Activated CD4-positive, CD25-positive, alpha-beta regulatory T cell treated with anti-CD3 and anti-CD28 coated beads, Interleukin-2, amount 50 U/mL, for 24 hours (primary cell): Measurements from ENCODE around the gene SH3BP2.
"Not testable (repeated sequence)": the region's sequence is repeated elsewhere in the genome, so short reads cannot be mapped to it uniquely, and the experiment has no call there.

Source experiments
- ATAC-seq, 2 donors: fragments of 150-1000 bp; cut with Tn5 transposase; one replicate each; pipeline ENCODE4 v1.10.0; 2021; ENCODE audit warnings: mild to moderate bottlenecking in 1 of 2, moderate library complexity in 1 of 2

SH3BP2 gene

DNA sequence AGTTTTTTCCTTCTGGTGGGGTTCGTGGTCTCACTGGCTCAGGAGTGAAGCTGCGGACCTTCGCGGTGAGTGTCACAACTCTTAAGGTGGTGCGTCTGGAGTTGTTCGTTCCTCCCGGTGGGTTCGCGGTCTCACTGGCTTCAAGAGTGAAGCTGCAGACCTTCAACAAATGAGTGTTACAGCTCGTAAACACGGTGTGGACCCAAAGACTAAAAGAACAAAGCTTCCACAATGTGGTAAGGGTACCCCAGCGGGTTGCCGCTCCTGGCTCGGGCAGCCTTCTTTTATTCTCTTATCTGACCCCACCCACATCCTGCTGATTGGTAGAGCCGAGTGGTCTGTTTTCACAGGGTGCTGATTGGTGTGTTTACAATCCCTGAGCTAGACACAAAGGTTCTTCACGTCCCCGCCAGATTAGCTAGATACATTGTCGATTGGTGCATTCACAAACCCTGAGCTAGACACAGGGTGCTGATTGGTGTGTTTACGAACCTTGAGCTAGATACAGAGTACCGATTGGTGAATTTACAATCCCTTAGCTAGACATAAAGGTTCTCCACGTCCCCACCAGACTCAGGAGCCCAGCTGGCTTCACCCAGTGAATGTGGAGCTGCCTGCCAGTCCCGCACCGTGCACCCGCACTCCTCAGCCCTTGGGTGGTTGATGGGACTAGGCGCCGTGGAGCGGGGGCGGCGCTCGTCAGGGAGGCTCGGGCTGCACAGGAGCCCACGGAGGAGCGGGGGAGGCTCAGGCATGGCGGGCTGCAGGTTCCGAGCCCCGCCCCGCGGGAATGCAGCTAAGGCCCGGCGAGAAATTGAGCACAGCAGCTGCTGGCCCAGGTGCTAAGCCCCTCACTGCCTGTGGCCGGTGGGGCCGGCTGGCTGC is 30.2 kb upstream of the SH3BP2 start:
- ATAC-seq: not testable (repeated sequence)

DNA sequence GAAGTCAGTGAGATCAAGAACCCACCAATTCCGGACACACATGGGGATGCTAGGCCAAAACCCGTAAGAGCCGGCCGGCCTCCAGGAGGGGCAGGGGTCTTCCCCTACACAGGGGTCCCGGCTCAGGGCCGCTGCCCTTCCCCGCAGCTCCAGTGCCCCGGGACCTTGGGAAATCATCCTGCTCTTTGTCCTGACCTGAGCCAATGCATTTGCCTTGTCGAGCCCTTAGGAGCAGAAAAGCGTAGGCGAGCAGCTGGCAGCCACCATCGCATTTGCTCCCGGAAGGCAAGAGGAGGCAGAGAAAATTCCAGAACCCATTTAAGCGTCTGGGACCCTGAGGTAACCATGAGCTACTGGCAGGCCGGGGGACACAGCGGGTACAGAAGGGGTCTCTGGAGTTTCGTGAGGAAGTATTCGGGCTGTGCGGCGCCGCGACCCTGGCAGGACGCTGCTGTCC is 29.3 kb upstream of the SH3BP2 start:
- ATAC-seq: no peak

DNA sequence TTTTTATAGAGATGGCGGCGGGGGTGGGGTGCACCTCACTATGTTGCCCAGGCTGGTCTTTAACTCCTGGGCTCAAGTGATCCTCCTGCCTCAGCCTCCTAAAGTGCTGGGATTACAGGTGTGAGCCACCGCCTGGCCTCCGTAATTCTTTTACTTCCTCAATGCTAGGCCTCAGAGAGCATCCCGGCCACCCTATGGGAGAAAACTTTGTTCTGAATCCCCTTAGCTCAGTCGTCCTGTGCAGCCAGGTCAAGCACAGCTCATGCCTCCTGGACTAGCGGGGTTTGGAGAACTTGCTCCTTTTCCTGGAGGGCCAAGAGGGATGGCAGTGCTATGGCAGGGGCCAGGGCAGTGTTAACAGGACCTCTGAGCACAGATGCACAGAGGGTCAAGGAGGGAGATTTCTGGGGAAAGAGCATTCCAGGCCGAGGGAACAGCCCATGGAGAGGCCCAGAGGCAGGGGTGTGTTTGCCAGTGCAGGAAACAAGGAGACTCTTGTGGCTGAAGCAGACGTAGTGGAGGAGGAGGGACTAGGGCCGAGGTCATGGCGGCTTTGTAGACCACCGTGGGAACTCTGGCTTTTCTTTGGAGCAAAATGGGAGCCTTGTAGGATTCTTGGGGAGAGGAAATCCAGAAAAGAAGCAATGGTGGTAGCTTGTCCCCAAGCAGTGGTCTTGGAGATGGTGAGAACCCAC is 26.9 kb upstream of the SH3BP2 start:
- no peak for ATAC-seq

DNA sequence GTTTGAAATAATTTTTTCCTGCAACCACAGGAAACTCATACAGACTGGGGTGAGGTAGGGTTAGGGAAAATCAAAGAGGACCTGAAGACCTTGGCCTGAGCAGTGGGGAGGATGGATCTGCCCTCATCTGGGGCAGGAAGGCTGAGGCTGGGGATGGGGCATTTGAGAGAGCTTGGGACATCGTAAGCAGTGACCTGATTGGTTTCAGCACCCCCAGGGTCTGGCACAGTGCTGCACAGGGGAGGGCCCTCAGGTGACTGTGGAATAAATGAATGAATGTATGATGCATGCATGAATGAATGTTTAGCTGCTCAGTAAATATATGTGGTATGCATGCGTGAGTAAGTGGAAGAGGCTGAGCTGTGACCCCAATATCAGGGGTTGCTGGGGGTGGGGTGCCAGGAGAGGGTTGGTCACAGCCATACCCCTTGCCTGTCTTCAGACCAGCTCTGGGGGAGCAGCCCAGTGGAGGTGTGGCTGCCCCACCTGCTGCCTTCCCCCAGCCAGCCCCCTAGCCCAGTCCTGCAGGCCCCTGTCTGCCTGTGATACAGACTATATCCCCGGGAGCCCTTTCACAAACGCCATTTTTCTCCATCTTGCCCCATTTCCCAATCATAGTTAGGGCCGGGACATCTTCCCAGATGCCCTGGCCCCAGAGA is 25.7 kb upstream of the SH3BP2 start:
- ATAC-seq: no peak

DNA sequence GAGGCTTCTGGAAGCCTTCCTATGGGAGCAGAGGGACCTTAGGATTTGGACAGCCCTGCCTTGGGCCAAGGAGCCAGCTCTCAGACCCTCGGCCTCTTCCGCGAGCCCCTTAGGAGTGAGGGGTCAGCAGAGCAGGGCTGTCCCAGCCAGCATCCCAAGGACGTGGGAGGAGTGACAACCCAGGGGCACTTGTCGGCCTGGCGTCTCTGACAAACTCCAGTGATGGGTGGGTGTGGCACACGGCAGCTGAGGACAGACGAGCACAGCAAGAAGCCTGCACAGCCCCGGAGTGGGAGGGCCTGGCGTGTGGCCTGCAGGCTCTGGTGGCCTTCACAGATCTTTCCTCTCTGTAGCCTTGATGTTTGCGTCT is 25.2 kb upstream of the SH3BP2 start:
- no peak for ATAC-seq

DNA sequence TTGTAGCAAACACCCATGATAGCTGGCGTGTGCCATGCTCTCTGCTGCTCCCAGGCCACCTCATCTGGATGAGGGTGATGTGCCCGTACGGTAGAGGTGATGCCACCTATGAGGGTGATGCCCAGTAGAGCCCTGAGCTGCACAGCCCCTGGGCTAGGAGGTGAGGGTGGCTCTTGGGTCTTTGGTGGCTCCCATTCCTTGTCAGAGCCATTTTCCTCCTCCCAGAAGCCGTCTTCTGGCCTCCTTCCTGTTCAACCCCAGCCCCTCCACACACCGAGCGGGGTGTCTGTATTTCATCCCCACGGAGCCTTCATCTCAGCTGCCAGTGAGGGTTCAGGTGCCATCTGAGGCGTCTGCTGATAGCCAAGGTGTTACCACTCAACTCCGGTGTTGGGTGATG is 24.8 kb upstream of the SH3BP2 start:
- no peak for ATAC-seq

DNA sequence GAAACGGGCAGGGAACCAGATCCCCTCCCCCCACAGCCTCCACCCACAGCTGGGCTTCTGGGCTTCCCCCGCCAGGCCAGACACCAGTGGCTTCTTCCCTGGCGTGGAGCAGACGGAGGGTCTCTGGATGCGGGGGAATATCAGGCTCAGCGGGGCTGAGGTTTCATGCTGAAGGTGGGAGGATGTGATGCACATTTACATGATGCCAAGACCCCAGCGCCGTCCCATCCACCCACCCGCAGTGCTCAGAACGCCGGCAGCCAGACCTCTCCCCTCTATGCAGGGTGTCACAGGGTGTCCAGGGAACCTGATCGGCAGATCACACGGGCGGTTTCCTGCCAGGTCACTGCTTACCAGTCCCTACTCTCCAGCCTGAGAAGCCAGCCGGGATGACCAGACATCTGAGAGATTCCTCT is 24.0 kb upstream of the SH3BP2 start:
- no peak for ATAC-seq

DNA sequence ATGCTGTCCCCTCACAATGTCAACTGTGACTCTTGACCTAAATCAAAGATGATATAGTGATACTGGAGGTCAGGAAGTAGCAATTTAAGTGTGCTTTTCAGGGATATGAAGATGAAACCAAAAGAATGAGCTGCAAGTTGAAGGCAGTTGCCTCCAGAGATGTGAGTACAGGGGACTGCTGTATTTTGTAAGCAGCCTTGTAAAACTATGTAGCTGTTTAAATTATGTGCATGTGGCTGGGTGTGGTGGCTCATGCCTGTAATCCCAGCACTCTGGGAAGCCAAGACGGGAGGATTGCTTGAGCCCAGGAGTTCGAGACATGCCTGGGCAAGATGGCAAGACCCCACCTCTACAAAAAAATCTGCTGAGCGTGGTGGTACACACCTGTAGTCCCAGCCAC is 21.6 kb upstream of the SH3BP2 start:
- ATAC-seq: peak in 1 of 2 donors; percentile 32

DNA sequence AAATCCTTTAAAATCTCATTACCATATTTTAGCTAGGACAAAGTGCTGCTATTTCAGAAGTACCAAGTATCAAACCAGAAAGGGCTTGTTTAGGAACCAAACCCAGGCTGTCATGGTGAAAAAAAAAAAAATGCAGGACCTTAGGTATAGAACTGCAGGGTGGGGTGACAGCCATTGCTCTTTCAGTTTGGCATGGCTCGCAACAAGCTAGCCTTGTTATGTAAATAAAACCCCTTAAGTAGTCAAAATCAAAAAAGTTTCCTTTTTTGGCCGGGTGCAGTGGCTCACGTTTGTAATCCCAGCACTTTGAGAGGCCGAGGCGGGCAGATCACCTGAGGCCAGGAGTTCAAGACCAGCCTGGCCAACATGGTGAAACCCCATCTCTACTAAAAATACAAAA is 12.2 kb upstream of the SH3BP2 start:
- ATAC-seq: not testable (repeated sequence)

DNA sequence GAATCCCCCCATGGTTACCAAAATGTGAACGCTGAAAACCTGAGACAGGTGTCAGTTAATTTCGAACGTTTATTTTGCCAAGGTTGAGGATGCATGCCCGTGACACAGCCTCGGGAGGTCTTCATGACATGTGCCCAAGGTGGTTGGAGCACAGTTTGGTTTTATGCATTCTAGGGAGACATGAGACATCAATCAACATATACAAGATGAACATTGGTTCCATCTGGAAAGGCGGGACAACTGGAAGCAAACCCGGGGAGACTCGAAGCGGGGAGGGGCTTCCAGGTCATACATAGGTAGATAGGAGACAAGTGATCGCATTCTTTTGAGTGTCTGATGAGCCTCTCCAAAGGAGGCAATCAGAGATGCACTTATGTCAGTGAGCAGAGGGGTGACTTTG is 11.0 kb upstream of the SH3BP2 start:
- no peak for ATAC-seq

DNA sequence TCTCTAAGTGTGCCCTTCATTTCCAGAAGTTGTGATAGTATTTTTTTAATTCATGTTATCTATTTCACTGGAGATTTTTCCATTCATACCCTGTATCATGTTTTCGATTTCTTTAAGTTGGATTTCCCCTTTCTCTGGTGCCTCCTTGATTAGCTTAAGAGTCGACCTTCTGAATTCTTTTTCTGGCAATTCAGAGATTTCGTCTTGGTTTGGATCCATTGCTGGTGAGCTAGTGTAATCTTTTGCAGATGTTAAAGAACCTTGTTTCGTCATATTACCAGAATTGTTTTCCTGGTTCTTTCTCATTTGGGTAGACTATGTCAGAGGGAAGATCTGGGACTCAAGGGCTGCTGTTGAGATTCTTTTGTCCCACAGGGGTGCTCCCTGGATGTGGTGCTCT is 9.1 kb upstream of the SH3BP2 start:
- ATAC-seq: no peak

DNA sequence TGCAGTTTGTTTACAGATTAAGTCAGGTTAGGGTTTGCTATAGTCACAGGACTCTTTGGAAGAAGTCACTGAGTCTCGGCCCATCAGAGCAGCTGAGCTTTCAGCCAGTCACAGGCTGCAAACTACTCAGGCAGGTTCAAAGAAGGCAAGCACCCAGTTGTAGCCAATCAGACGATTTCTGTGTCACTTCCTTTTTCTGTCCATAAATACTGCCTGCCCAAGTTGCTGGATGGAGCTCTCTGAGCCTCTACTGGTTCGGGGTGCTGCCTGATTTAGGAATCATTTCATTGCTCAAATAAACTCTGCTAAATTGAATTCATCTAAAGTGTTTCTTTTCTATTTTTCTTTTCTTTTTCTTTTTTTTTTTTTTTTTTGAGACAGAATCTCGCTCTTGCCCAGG is 7.3 kb upstream of the SH3BP2 start:
- peak; percentile 57 to 61 for ATAC-seq

DNA sequence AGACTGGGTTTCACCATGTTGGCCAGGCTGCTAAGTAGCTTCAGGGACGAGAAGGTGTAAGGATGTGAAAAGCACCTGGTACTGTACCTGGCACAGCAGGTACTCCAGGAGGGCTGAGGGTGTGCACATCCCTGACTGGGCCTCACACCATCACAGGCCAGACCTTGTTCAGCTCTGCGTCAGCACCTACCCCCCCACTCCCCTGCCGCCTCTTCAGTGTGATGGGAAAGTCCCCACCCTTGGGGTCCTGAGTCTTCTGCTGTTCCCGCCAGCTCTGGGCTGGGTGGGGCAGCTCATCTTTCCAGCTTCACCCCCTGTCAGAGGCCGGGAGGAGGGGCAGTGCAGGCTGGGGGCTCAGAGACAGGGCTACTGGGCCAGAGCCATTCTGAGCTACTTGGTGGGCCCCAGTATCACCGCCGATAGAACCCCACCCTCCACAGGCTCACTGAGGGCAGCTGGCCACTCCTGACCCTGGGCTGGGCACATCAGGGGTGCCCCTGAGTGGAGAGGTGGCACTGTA is 6.7 kb upstream of the SH3BP2 start:
- peak; percentile 84 to 86 for ATAC-seq

DNA sequence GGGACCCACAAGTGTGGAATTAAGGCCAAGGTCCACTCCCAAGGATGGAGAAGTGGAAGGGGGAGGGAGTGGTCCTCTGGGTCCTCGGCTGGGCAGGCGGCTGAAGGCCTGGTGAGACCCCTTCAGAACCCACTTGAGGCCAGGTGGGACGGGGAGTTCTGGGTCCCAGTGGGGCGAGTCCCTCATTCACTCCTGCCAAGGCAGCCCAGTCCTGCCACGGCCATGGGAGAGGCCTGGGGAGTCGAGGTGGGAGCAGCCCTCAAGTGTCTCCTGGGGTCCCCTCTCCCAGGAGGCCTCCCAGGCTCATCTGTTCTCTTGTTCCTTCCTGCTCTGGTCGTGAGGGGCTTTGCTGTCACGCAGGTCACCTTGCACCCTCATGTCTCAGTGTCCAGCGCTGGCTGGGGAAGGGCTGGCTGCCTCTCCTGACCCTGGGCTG is 6.1 kb upstream of the SH3BP2 start:
- no peak for ATAC-seq

DNA sequence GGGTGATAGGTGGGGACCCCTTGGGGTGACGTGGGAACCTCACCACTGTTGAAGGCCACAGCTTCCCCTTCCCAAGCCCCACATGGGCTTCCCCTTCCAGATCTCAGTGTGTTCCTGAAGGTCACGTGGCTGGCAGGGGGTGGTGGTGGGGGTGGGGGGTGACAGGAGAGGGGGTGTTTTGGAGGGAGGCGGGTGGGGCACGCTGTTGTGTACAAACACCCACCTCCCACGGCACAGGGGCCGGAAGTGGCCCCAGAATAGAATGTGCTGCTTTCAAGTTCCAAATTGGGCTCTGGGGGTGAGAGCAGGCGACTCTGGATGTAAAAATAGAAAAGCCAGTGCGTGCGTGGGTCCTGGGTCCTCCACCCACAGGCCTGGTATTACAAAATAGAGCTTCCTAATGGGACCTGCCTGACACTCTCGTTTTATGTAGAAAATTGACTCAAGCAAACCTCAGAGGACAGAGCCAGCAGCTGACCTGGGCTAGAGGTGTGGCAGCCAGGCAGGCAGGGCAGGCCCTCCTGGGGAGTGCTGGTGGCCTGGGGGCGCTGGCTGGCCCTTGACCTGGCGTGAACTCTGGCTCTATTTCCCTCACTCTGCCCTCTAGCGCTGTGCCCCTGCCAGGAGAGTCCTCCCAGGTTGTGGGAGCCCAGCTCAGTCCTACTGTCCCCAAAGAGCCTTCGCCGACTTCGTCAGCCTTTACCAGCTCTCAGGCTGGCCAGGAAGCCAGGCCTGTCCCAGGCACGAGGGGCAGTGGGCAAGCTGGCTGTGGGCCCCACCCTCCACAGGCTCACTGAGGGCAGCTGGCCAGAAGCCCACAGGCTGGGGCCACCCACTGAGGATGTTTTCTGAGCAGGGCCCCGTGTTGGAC is 5.4 kb upstream of the SH3BP2 start:
- ATAC-seq: peak; percentile 37 to 39

DNA sequence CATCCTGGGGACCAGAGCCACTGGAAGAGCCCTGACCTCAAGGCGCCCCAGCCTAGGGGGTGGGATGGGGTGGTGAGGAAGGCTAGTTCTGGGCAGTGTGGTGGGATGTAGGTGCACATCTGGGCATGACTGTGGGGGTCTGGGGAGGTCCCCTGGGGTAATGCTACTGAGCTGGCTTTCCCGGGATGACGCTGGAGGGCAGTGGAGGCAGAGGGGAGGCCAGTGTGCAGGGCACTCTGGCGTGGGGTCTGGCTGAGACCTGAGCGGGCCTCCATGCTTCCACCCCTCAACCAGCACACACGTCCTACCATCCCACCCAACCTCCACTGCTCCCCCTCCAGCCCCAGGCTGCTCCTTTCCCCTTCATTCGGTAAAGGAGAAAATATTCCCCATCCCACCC is 4.8 kb upstream of the SH3BP2 start:
- no peak for ATAC-seq

DNA sequence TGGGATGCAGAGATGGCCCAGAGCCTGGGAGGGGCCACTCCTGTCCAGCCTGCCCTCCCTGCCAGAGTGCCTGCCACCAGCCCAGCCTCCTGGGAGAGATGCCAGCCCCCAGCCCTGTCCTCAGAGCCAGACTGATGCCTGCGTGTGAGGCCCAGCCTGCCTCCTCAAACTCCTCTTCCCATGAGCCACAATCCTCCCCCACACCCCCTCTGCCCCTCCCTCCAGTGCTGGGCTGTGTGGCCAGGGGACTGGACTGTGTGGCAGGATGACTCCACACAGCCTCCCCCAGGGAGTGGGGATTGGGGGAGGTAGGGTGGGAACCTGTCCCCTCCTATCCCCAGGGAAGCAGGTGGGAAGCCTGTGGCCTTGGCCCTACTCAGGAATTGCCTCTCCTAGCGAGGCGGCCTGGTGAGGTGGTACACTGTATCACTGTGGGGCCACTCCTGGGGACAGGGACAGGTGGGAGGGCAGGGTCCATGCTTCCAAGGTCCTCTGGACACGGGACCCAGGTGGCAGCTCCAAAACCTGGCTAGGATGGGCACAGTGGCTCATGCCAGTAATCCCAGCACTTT is 4.3 kb upstream of the SH3BP2 start:
- no peak for ATAC-seq

DNA sequence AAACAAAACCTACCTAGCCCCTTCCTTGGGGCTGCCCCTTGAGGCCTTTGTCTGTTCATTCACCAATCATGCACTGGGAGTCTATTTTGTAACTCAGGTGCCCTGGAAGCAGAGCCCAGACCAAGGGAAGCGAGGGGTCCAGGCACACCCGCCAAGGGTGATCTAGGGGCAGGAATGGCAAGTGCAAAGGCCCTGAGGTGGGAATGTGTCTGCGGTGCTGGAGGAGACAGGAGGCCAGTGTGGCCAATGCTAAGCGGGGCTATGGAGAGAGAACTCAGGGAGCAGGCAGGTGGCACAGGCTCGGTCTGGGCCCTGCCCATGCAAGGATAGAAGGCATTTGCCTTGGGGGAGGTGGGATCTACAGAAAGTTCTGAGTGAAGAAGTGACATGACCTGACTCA is 3.5 kb upstream of the SH3BP2 start:
- ATAC-seq: no peak

DNA sequence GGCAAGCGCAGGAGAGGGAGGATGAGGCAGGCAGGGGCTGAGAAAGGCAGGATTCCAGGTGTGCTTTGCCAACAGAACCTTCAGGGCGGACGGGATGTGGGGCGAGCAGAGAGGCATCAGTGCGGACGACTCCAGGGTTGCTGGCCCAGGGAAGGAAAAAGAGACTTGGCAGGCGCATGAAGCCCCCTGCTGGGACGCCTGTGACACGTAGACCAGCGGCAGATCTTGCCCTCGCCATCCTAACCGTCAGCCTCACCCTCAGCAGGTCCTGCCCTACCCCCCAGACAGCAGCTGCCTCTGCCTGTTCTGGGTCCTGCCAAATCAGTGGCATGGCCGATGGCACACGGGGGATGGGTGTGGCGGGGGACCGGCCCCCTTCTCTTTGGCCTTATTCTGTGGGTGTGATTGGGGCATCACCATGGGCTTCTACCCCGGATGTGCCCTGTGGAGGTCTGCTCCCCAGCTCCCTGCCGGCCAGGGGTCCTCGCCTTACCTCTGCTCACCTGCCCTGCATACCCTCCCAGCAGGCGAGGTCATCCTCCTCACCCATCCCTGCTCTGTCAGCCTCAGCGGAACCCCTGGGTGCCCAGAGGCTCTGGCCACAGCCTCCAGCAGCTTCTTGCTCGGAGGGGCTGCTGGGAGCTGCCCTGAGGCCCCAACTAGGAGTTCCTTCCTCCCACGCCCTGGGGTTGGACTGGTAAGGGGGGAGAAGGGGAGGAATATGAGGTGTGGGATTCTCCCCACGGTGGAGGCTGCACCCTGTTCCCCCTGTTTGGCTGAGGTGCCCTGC is 2.9 kb upstream of the SH3BP2 start:
- ATAC-seq: no peak

DNA sequence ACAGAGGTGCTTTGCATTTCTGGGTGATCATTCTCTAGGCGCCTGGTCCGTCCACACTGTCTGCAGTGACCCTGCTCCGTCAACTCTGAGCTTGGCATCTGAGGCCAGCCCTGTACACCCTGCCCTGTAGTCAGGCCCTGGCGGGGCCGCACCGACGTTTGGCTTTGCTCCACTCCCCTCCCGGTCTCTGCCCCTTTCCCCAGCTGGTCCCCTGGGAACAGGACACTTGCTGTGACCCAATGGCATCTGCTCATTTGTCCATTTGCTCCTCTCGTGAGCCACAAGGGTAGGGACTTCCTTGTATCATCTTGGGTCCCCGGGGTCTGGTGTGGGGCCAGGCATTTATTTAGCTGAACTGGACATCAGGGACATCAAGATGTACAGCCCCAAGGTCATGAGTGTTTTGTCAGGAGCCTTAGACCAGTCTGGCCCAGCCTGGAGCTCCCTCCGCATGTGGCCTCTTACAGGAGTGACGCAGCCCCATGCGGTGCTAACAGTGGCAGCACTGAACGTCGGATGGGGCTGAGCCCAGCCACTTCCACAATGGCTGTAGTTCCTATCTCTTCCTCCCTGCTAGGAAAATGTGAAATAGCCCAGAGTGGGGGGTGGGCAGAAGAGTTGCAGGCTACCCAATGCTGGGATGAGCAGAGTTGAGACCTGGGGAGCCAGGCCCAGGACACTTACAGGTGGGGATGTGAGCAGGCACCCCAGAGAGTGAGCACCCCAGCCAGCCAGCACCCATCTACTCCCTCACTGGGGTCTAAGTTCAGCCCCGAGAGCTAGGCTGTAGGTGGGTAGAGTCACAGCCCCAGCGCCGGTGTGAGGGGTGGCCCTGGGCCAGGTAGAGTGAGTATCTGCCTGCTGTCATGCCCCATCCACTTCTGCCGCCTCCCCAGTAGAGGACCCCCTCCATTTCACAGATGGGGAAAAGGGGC is 2.0 kb upstream of the SH3BP2 start:
- no peak for ATAC-seq
